ENCODE measurements around the gene DNMBP.

DNA sequence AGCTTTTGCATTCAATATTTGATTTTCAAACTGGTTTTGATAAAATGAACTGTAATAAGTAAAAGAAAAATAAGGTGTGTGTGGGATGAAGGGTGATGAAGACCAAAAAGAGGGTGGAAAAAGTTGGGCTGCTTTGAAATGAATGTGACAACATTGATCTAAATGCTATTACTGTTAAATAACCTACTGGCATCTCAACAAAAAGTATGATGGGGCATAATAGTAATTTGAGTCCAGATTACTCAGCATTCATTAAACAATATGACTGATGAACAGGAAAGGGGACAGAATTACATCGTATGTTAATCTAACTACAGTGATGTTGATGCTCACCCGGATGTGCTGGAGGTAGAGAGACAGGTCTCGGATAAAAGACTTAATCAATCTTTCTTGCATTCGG lies 115.1 kb downstream of the DNMBP start:
- TF ChIP-seq, protein P1, sequence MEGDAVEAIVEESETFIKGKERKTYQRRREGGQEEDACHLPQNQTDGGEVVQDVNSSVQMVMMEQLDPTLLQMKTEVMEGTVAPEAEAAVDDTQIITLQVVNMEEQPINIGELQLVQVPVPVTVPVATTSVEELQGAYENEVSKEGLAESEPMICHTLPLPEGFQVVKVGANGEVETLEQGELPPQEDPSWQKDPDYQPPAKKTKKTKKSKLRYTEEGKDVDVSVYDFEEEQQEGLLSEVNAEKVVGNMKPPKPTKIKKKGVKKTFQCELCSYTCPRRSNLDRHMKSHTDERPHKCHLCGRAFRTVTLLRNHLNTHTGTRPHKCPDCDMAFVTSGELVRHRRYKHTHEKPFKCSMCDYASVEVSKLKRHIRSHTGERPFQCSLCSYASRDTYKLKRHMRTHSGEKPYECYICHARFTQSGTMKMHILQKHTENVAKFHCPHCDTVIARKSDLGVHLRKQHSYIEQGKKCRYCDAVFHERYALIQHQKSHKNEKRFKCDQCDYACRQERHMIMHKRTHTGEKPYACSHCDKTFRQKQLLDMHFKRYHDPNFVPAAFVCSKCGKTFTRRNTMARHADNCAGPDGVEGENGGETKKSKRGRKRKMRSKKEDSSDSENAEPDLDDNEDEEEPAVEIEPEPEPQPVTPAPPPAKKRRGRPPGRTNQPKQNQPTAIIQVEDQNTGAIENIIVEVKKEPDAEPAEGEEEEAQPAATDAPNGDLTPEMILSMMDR (IDR thresholded peaks at IDR 0.05; ENCODE audit: low read length) = no peak
- TF ChIP-seq EZH2phosphoT487 (IDR thresholded peaks at IDR 0.05; ENCODE audit: low read length) = no peak
